Upper lobe of left lung (tissue), 6 donors: ENCODE data around the gene DLGAP1. TPM values are rescaled to one million over a fixed set of nuclear protein-coding genes. Genes with fewer than 3 reads are reported as not detected.

Experiments
- ATAC-seq, 2 donors: fragments of 200-7000 bp; cut with Tn5 transposase; one replicate each; pipeline ENCODE4 v1.9.1; 2022; ENCODE audit warnings: mild to moderate bottlenecking in 2 of 2, moderate library complexity in 2 of 2; ENCODE audit not compliant: low FRiP score in 2 of 2
- DNase-seq, 2 donors: peaks; one replicate each; pipeline ENCODE4 v3.0.0-alpha.2; 2019 to 2020
- H3K27ac ChIP-seq, 4 donors: fragments of 200-600 bp; sonication (generic); one replicate each; pipeline ENCODE4 v1.5.1; 2016 to 2019
- H3K27me3 ChIP-seq, 4 donors: fragments of 200-600 bp; sonication (generic); one replicate each; pipeline ENCODE4 v1.5.1; 2017 to 2019
- H3K36me3 ChIP-seq, 4 donors: fragments of 200-600 bp; sonication (generic); one replicate each; pipeline ENCODE4 v1.5.1; 2016 to 2019
- H3K4me1 ChIP-seq, 4 donors: fragments of 200-600 bp; sonication (generic); one replicate each; pipeline ENCODE4 v1.5.1; 2018 to 2019
- H3K4me3 ChIP-seq, 4 donors: fragments of 200-600 bp; sonication (generic); one replicate each; pipeline ENCODE4 v1.5.1; 2017 to 2019; ENCODE audit warnings: mild to moderate bottlenecking in 2 of 4, moderate library complexity in 1 of 4
- H3K9me3 ChIP-seq, 4 donors: fragments of 200-600 bp; sonication (generic); one replicate each; pipeline ENCODE4 v1.5.1; 2018 to 2019
- CTCF ChIP-seq, 6 experiments: fragments of 450-650 bp in 4 of 6; fragments of 200-600 bp in 2 of 6; sonication (generic) in 2 of 6; IDR thresholded peaks; one replicate each; pipeline ENCODE4 v1.5.1; 2016 to 2019; ENCODE audit warnings: antibody characterized with exemption in 6 of 6
- EP300 ChIP-seq, 4 donors: sonication (generic); formaldehyde crosslinking; IDR thresholded peaks; one replicate each; pipeline ENCODE4 v1.5.1; 2017; ENCODE audit warnings: antibody characterized with exemption in 4 of 4, control low read depth in 2 of 4
- POLR2A ChIP-seq, 4 donors: fragments of 450-650 bp; IDR thresholded peaks; one replicate each; pipeline ENCODE4 v1.5.1; 2016 to 2017; ENCODE audit warnings: antibody characterized with exemption in 4 of 4, mild to moderate bottlenecking in 2 of 4
- POLR2AphosphoS5 ChIP-seq, 2 donors: sonication (generic); formaldehyde crosslinking; IDR thresholded peaks; one replicate each; pipeline ENCODE4 v1.5.1; 2017; ENCODE audit warnings: antibody characterized with exemption in 2 of 2
- WGBS, 2 donors: methylation state at CpG; one replicate each; pipeline ENCODE4 v1.1.5; 2017 to 2018; 5-methylcytosine and 5-hydroxymethylcytosine counted together
- total RNA-seq, 6 donors: library from RNA; depleted of rRNA in 4 of 6; stranded (reverse); fragments of >200 nt in 4 of 6; gene quantifications; one replicate each; pipeline versions ENCODE4 v1.1.0 to v1.2.1, GENCODE V29; 2016 to 2021
- donor health status: DM: no; HTN: no; CAD: no; lungs with moderate emphysema.
- donor health status: DM: no; HTN: yes; CAD: no; lungs with severe emphysema.

DLGAP1 gene
- total RNA-seq, 6 donors from 2014 or later = 2.1 to 4.6 (median 3.6) TPM

GRCh38 chr18:4069183-4069582 is 385.9 kb downstream of the DLGAP1 start:
- Histone ChIP-seq H3K36me3 (no peaks in the 10 kb centered on the region), H3K9me3 (no peaks in the 10 kb centered on the region), H3K4me3 (no peak overlapping the region), H3K27me3 (no peaks in the 10 kb centered on the region), H3K4me1 (no peaks in the 10 kb centered on the region), H3K27ac (no peak overlapping the region)
- DNase-seq (no peak), ATAC-seq (no peak)
- TF ChIP-seq EP300 (IDR thresholded peaks at IDR 0.05) = no peak
- no peak for TF ChIP-seq POLR2AphosphoS5 (IDR thresholded peaks at IDR 0.05)
- no peak for TF ChIP-seq CTCF (IDR thresholded peaks at IDR 0.05)
- no peak for TF ChIP-seq POLR2A (IDR thresholded peaks at IDR 0.05)
- WGBS, 2 donors = 73% methylated on average over 6 of the region's 6 CpGs

GRCh38 chr18:4068552-4069158 is 386.5 kb downstream of the DLGAP1 start:
- WGBS, 2 donors = 15 to 19% methylated on average over 5 of the region's 5 CpGs
- Histone ChIP-seq H3K4me1 (no peaks in the 10 kb centered on the region), H3K27me3 (no peaks in the 10 kb centered on the region), H3K4me3 (no peak overlapping the region), H3K27ac (no peak overlapping the region), H3K9me3 (no peaks in the 10 kb centered on the region), H3K36me3 (no peaks in the 10 kb centered on the region)
- DNase-seq (no peak), ATAC-seq (peak in 1 of 2 donors; percentile 78)
- TF ChIP-seq EP300 (IDR thresholded peaks at IDR 0.05) = no peak
- TF ChIP-seq CTCF (IDR thresholded peaks at IDR 0.05) = peak; percentile 23 to 67 (median 46)

- no peak for TF ChIP-seq CTCF (IDR thresholded peaks at IDR 0.05)
- no peak for TF ChIP-seq EP300 (IDR thresholded peaks at IDR 0.05)
- no peak for TF ChIP-seq POLR2AphosphoS5 (IDR thresholded peaks at IDR 0.05)
- TF ChIP-seq POLR2A (IDR thresholded peaks at IDR 0.05) = no peak
- ATAC-seq = no peak
- Histone ChIP-seq H3K9me3 (peaks cover 0 to 14% (median 6%) of the 10 kb centered on the region in 4 donors), H3K4me1 (no peaks in the 10 kb centered on the region), H3K36me3 (no peaks in the 10 kb centered on the region), H3K27ac (no peak overlapping the region), H3K4me3 (no peak overlapping the region), H3K27me3 (no peaks in the 10 kb centered on the region)
- no peak for DNase-seq
Observed at GRCh38 chr18:4063545-4063944, 391.6 kb downstream of the DLGAP1 start.

GRCh38 chr18:4060427-4061281 is 394.5 kb downstream of the DLGAP1 start:
- DNase-seq (no peak), ATAC-seq (no peak)
- H3K36me3 ChIP-seq = no peaks in the 10 kb centered on the region
- peaks cover 0 to 14% (median 6%) of the 10 kb centered on the region in 4 donors for H3K9me3 ChIP-seq
- no peak for TF ChIP-seq EP300 (IDR thresholded peaks at IDR 0.05)
- no peak for TF ChIP-seq CTCF (IDR thresholded peaks at IDR 0.05)
- TF ChIP-seq POLR2A (IDR thresholded peaks at IDR 0.05) = no peak
- TF ChIP-seq POLR2AphosphoS5 (IDR thresholded peaks at IDR 0.05) = no peak
- H3K4me1 ChIP-seq = no peaks in the 10 kb centered on the region
- no peak overlapping the region for H3K4me3 ChIP-seq
- H3K27ac ChIP-seq = no peak overlapping the region
- 56 to 65% methylated on average over 5 of the region's 5 CpGs for WGBS, 2 donors
- H3K27me3 ChIP-seq = no peaks in the 10 kb centered on the region
